Breast epithelium (tissue), 3 donors: ENCODE data around the gene KIF5A.

Experiments used
- CTCF ChIP-seq, 3 donors: fragments of 450-650 bp; IDR thresholded peaks; one replicate each; pipeline ENCODE4 v1.5.1; 2016 to 2017; ENCODE audit warnings: antibody characterized with exemption in 3 of 3, mild to moderate bottlenecking in 3 of 3, moderate library complexity in 3 of 3
- POLR2A ChIP-seq: fragments of 450-650 bp; IDR thresholded peaks from one replicate; pipeline ENCODE4 v1.6.1; 2016; ENCODE audit warnings: antibody characterized with exemption, mild to moderate bottlenecking, moderate library complexity

GRCh38 chr12:57554897-57555296 lies 5.1 kb downstream of the KIF5A start:
- TF ChIP-seq CTCF (IDR thresholded peaks at IDR 0.05) = no peak
- no peak for TF ChIP-seq POLR2A
